Colonic mucosa (tissue), 4 donors: ENCODE data around the gene SLC2A10. TPM values are rescaled to one million over a fixed set of nuclear protein-coding genes. Genes with fewer than 3 reads are reported as not detected.
A peak's percentile ranks its signal among the peaks of the same experiment; 100 is the strongest.

Source experiments
- DNase-seq: peaks from one replicate; pipeline ENCODE4 v3.0.0-alpha.2; 2020
- H3K27ac ChIP-seq: fragments of 200-600 bp; one replicate; pipeline ENCODE4 v1.8.0; 2021
- H3K27me3 ChIP-seq: fragments of 200-600 bp; one replicate; pipeline ENCODE4 v1.8.0; 2021
- H3K36me3 ChIP-seq: fragments of 200-600 bp; one replicate; pipeline ENCODE4 v1.8.0; 2021
- H3K4me1 ChIP-seq: fragments of 200-600 bp; one replicate; pipeline ENCODE4 v1.8.0; 2021; ENCODE audit warnings: mild to moderate bottlenecking
- H3K4me3 ChIP-seq: fragments of 200-600 bp; one replicate; pipeline ENCODE4 v1.8.0; 2021
- H3K9ac ChIP-seq, 2 donors: one replicate each; pipeline ENCODE4 v1.7.0; 2013; ENCODE audit warnings: control low read depth in 2 of 2, low read depth in 2 of 2, low read length in 2 of 2
- H3K9me3 ChIP-seq: fragments of 200-600 bp; one replicate; pipeline ENCODE4 v1.8.0; 2021
- intact Hi-C: fragments of 100-400 bp; cut with DNase I; formaldehyde crosslinking; loops from one replicate; pipeline ENCODE4 v1.14.1; 2022
- total RNA-seq, 2 donors: library from RNA; stranded (reverse); fragmentation: NEBNext Ultra II Directional in 1 of 2; extraction: Animal tissue kit (Norgen Biotek cat#: 25700) in 1 of 2; gene quantifications; one replicate each; pipeline ENCODE4 v1.2.1, GENCODE V29; 2021
- TF ChIP-seq, protein P1 (sequence below): fragments of 200-600 bp; IDR thresholded peaks from one replicate; pipeline ENCODE4 v1.8.0; 2022; ENCODE audit warnings: antibody characterized with exemption, mild to moderate bottlenecking
- donor health status: healthy.
- donor health status: DM: no; HTN: no; CAD: no.
- donor health status: DM: no; HTN: no; CAD: no.

The SLC2A10 gene
- total RNA-seq, 2 donors from 2014 or later: 28.3 to 43.6 TPM

DNA sequence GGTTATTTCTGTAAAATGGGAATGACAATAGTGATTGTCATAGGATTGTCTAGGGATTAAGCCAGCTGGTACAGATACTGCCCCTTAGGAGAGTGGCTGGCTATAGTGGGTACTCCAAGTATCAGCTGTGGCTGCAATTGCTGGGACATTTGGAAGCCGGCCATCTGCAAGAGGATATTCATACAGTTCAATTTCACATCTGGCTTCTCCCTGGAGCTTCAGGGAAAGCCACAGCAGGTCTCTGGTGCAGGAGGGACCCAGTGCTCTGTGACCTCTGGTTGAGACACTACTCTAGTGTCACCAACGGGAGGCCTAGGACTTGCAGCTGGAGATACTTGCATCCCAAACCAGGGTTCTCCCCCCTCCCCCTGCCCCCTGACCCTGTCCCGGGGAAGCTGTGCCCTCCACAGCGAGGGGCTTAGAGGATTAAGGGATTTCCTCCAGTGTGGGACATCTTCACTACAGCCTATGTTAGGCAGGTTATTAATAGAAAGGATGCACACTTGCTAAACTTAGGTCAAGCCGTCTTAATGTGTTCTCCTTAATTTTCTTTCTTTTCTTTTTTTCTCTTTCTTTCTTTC, 2.7 kb downstream of the SLC2A10 start:
- TF ChIP-seq, protein P1, sequence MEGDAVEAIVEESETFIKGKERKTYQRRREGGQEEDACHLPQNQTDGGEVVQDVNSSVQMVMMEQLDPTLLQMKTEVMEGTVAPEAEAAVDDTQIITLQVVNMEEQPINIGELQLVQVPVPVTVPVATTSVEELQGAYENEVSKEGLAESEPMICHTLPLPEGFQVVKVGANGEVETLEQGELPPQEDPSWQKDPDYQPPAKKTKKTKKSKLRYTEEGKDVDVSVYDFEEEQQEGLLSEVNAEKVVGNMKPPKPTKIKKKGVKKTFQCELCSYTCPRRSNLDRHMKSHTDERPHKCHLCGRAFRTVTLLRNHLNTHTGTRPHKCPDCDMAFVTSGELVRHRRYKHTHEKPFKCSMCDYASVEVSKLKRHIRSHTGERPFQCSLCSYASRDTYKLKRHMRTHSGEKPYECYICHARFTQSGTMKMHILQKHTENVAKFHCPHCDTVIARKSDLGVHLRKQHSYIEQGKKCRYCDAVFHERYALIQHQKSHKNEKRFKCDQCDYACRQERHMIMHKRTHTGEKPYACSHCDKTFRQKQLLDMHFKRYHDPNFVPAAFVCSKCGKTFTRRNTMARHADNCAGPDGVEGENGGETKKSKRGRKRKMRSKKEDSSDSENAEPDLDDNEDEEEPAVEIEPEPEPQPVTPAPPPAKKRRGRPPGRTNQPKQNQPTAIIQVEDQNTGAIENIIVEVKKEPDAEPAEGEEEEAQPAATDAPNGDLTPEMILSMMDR: no peak
- no peak for DNase-seq
- no peak overlapping the region for H3K27ac ChIP-seq
- no peak overlapping the region for H3K9ac ChIP-seq
- no peaks in the 10 kb centered on the region for H3K27me3 ChIP-seq
- peaks cover 13% of the 10 kb centered on the region for H3K4me1 ChIP-seq
- H3K36me3 ChIP-seq: no peaks in the 10 kb centered on the region
- intact Hi-C loops: no loop called here
- H3K4me3 ChIP-seq: no peak overlapping the region
- no peaks in the 10 kb centered on the region for H3K9me3 ChIP-seq

DNA sequence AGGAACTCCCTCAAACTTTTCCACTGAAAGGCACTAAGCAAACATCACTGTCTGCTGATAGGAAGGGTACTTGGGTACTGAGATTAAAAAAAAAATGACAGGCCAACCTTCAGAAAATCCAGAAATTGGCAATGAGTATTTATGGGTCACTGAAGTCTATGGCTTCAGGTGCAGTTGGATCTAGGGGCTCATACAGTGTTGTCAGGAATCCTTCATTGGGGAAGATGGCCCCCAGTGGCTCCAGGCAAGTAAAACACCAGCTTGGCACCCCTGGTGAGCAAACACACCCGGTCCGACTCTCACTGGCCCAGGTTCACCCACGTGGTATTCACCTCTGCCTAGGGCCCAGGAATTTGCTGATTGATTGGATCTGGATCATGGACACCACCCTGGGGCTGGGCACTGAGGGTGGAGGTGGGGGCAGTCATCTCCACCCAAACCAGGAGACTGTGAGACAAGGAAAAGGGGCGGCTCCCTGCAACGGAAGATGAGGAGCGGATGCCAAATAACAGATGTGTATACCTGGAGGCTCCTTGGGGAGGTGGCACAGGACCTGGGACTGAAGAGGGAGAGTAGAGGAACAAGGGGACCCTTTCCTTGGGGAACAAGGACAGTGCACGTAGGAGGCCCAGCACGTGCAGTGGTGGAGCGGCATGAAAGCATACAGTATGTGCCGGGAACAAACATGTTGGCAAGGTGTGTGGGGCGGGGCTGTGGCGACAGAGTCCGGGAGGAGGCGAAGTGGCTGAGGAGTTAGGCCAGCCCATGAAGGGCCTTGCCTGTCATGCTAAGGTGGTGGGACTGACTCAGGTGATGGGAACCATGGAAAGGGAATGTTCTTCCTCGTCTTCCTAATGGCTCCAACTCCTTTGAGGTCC, 4.7 kb downstream of the SLC2A10 start:
- peak overlapping the region; percentile 44 for H3K27ac ChIP-seq
- intact Hi-C loops: no loop called here
- peaks cover 13% of the 10 kb centered on the region for H3K4me1 ChIP-seq
- H3K9ac ChIP-seq: peak overlapping the region in 1 of 2 donors; percentile 21
- H3K36me3 ChIP-seq: no peaks in the 10 kb centered on the region
- TF ChIP-seq, protein P1: no peak
- no peaks in the 10 kb centered on the region for H3K27me3 ChIP-seq
- H3K9me3 ChIP-seq: no peaks in the 10 kb centered on the region
- H3K4me3 ChIP-seq: no peak overlapping the region
- DNase-seq: peak; percentile 81

DNA sequence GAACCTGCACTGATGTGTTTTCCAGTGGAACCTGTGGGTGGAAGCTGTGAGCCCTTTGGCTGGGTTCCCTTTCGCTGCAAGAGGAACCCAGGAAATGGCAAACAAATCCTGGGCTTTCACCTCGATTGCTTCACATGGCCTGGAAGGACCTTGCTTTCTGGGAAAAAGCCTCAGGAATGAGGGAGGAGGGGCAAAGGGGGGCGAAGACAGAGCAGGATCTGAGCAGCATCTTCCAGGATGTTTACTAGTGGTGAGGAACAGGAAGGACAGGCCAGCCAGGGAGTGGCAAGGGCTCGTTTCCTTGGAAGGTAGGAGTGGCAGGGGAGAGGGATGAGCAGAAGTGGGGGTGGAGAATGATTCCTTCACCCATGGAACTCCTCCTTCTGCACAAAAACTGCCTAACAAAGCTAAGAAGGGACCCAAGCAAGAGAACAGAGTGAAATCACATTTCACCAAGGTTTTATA, 5.9 kb downstream of the SLC2A10 start:
- Histone ChIP-seq H3K27me3 (no peaks in the 10 kb centered on the region), H3K9me3 (no peaks in the 10 kb centered on the region), H3K4me1 (peaks cover 12% of the 10 kb centered on the region), H3K9ac (no peak overlapping the region), H3K36me3 (no peaks in the 10 kb centered on the region), H3K27ac (no peak overlapping the region), H3K4me3 (no peak overlapping the region)
- DNase-seq: peak; percentile 70
- TF ChIP-seq, protein P1: peak; percentile 33
- intact Hi-C loops: no loop called here

DNA sequence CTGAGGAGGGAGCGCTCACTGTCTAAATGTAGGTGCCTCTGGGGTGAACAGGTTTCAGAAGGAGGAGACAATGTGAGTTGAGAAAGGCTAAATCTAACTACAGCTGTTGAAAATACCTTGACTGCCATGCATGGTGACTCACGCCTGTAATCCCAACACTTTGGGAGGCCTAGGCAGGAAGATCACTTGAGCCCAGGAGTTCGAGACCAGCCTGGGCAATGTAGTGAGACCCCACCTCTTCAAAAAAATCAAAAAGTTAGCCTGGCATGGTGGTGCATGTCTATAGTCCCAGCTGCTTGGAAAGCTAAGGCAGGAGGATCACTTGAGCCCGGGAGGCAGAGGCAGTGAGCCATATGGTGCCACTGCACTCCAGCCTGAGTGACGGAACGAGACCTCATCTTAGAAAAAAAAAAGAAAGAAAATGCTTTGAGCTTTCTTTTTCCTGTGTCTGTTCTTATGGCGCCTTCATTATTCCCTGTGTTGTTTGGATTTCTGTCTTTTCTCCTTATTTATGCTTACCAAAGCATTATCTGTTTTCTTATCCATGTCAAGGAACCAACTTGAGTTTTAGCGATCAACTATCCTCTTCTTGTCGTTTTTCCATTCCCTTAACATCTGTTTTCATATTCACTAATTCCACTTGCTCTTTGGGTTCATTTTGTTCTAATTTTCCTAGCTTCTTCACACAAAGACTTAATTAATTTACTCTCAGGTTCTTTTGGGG, 8.5 kb downstream of the SLC2A10 start:
- no peak overlapping the region for H3K27ac ChIP-seq

DNA sequence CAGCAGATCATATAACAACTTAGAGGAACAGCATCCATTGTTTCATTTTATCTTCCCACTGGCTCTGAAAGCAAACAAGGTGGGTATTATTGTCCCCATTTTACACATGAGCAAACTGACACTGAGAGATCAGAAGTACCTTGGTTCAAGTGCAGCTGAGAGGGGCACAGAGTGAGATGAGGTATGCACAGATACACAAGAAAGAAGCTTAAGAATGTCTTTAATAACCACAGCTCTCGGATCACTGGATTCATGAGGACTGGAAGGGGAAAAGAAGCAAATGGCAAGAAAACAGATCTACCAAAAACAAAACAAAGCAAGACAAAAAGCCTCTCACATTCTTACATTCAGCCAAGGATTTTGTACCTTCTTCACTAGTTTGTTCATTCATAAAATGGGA, 10.6 kb downstream of the SLC2A10 start:
- no peaks in the 10 kb centered on the region for H3K9me3 ChIP-seq
- intact Hi-C loops: no loop called here
- H3K4me1 ChIP-seq: no peaks in the 10 kb centered on the region
- H3K9ac ChIP-seq: no peak overlapping the region
- no peak overlapping the region for H3K4me3 ChIP-seq
- no peak for DNase-seq
- H3K36me3 ChIP-seq: no peaks in the 10 kb centered on the region
- no peak overlapping the region for H3K27ac ChIP-seq
- H3K27me3 ChIP-seq: no peaks in the 10 kb centered on the region
- TF ChIP-seq, protein P1: no peak

More for the DNA sequence above, 8.5 kb downstream of the SLC2A10 start:
- Histone ChIP-seq H3K36me3 (no peaks in the 10 kb centered on the region), H3K4me1 (peaks cover 6% of the 10 kb centered on the region), H3K9ac (no peak overlapping the region), H3K27me3 (no peaks in the 10 kb centered on the region), H3K9me3 (no peaks in the 10 kb centered on the region), H3K4me3 (no peak overlapping the region)
- intact Hi-C loops: no loop called here
- TF ChIP-seq, protein P1: no peak
- no peak for DNase-seq
